ENCODE results near the gene MAN1A2. TPM values are rescaled to one million over a fixed set of nuclear protein-coding genes. Genes with fewer than 3 reads are reported as not detected.

The MAN1A2 gene
- total RNA-seq, 4 donors from 2014 or later: 36.9 to 65.4 (median 42.3) TPM

DNA sequence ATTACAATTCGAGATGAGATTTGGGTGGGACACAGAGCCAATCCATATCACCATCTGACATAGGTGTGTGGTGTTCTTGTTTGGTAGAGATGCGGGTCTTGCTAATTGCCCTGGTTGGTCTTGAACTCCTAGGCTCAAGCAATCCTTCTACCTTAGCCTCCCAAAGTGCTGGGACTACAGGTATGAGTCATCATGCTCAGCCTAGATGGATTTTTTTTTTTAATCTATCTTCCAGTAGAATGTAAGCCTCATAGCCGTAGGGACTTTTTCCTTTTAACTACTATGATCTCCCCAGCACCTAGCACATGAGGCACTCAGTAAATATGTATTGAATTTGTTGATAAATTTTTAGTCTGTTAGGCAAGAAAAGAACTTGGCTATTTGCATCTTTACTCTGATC is 144.0 kb downstream of the MAN1A2 start:
- TF ChIP-seq, protein P1, sequence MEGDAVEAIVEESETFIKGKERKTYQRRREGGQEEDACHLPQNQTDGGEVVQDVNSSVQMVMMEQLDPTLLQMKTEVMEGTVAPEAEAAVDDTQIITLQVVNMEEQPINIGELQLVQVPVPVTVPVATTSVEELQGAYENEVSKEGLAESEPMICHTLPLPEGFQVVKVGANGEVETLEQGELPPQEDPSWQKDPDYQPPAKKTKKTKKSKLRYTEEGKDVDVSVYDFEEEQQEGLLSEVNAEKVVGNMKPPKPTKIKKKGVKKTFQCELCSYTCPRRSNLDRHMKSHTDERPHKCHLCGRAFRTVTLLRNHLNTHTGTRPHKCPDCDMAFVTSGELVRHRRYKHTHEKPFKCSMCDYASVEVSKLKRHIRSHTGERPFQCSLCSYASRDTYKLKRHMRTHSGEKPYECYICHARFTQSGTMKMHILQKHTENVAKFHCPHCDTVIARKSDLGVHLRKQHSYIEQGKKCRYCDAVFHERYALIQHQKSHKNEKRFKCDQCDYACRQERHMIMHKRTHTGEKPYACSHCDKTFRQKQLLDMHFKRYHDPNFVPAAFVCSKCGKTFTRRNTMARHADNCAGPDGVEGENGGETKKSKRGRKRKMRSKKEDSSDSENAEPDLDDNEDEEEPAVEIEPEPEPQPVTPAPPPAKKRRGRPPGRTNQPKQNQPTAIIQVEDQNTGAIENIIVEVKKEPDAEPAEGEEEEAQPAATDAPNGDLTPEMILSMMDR (IDR thresholded peaks at IDR 0.05; ENCODE audit: low read depth): no peak

DNA sequence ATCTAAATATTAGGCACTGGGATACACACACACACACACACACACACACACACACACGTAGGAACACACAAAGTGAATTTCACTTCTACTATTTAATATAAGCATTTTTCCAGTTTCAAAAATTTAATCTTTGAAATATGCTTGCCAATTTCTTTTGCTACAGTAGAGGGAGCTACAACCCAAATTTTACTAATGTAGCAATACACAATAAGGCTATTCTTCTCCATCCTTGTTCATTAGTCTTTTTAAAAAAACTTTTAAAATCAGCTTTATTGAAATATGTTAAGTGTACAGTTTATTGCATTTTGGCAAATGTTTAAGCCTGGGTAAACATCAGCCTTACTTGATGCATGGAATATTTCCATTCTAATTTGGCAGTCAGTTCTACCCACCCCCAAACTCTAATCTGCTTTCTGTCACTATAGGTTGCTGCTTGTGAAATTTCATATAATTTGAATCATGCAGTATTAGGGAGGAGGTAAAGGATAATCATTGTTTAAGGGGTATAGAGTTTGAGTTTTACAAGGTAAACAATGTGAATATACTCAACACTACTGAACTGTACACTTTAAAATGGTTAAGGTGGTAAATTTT is 145.6 kb downstream of the MAN1A2 start:
- TF ChIP-seq, protein P1 (IDR thresholded peaks at IDR 0.05; ENCODE audit: low read depth): no peak

DNA sequence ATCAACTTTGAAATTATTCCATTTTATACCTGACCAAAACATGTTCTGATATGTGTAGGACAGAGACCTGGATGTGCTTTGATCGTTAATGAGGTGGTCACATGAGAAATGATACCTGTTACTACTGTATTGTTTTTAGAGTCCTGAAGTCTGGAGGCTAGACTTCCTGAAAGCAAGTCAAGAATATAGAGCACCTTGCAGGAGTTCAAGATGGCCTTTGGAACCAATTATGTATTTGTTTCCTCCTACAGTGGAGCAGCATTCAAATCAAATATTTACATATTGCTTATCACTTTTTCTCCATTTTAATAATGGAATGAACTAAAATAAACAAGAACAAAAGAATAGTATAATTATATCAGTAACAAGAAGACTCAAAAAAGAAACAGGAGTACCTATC is 155.9 kb downstream of the MAN1A2 start:
- TF ChIP-seq, protein P1 (IDR thresholded peaks at IDR 0.05; ENCODE audit: low read depth): no peak

DNA sequence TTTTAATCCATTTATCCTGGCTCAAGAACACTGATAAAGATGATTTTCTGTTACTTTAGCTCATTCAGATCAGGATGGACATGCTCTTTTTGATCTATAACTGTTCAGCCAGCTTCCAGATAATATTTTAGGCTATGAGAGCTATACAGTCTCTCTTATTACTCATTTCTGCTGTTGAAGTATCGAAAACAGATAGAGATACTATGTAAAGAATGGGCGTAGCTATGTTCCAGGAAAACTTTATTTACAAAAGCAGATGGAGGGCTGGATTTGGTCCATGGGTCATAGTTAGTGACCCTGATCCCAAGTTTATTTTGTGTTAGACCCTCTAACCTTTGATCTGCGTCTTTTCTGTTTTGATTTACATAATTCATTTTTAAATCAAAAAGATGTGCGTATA is 159.8 kb downstream of the MAN1A2 start:
- TF ChIP-seq, protein P1 (IDR thresholded peaks at IDR 0.05; ENCODE audit: low read depth): no peak

DNA sequence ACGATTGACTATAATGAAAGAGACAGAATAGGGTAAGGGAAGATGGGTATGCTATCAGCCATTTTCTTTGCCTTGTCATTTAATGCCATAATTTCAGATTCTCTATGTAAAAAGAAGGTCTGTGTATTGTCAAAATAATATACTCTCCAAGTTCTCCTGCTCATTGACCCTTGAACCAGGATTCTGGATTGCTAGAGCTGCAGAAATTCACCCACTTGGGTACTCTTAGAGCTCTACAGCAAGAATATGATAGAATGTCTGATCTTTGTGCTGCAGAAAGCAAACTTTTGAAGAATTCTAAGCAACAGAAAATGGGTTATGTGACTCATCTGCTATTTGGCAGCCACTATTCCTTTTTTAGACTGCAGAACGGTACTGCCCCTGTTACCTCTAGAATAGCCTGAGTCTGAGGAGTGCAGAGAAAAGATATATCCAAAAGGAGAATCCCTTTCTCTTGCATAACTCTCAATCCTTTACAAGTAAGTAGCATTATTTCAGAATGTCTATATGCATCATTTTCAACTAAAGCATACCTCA is 160.4 kb downstream of the MAN1A2 start:
- TF ChIP-seq, protein P1 (IDR thresholded peaks at IDR 0.05; ENCODE audit: low read depth): no peak

DNA sequence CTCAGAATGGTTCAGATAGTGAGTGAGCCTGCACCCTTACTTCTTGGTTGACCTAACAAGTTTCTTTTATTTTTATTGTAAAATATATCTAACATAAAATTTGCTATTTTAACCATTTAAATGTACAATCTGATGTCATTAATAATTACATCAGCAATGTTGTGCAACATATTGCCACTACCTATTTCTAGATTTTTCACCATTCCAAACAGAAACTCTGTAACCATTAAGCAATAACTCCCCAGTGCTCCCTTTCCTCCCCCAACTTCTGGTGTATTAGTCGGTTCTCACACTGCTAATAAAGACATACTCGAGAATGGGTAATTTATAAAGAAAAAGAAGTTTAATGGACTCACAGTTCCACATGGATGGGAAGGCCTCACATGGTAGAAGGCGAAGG is 162.4 kb downstream of the MAN1A2 start:
- TF ChIP-seq, protein P1 (IDR thresholded peaks at IDR 0.05; ENCODE audit: low read depth): no peak

DNA sequence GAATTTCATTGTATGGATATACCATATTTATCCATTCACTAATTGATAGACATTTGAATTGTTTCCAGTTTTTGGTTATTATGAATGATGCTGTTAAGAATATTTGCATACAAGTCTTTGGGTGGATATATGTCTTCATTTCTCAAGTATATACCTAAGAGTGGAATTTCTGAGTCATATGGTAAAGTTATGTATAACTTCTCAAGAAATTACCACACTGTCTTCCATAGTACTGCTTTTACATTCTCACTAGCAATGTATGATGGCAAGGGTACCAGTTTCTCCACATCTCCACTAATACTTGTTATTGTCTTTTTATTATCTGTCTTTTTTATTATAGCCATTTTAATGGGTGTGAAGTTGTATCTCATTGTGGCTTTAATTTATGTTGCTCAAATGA is 164.0 kb downstream of the MAN1A2 start:
- TF ChIP-seq, protein P1 (IDR thresholded peaks at IDR 0.05; ENCODE audit: low read depth): no peak
